HepG2 (cell line): ENCODE measurements around the gene PADI2. TPM values are rescaled to one million over a fixed set of nuclear protein-coding genes. Genes with fewer than 3 reads are reported as not detected.

Source experiments
- ATAC-seq: fragments of 200-7000 bp; cut with Tn5 transposase; 3 replicates; pipeline ENCODE4 v1.9.1; 2020; ENCODE audit warnings: mild to moderate bottlenecking, moderate library complexity
- BruUV-seq: library from RNA; stranded (reverse); fragments of 400-500 nt; replicated peaks from 2 replicates; lab custom pipeline; 2021; lab: Mats Ljungman, UMichigan
- CTCF ChIA-PET: fragments of 300-600 bp; formaldehyde crosslinking; extraction: SDS; loops from one replicate; lab custom pipeline; 2021; ENCODE audit warnings: low total read pairs, inconsistent platforms, low intra/inter-chr PET ratio; lab: Yijun Ruan, JAX
- POLR2A ChIA-PET: fragments of 350-600 bp; sonication (Branson Sonifier 250); formaldehyde crosslinking; loops from one replicate; lab custom pipeline; 2020; ENCODE audit warnings: antibody characterized with exemption, inconsistent platforms; lab: Yijun Ruan, JAX
- DNase-seq: peaks from one replicate; pipeline ENCODE4 v3.0.0-alpha.2; 2015; ENCODE audit warnings: low spot score
- FAIRE-seq: peaks from 3 replicates; lab custom pipeline; 2011; peaks lifted over from hg19 to GRCh38; lab: Jason Lieb, UNC
- H2AFZ ChIP-seq: one replicate; pipeline ENCODE4 v1.6.1; 2011; ENCODE audit warnings: low read length, inconsistent platforms
- H3K27ac ChIP-seq: fragments of 300-600 bp; 3 replicates; pipeline ENCODE4 v1.8.0; 2011; ENCODE audit warnings: mixed run types, mild to moderate bottlenecking, mixed read lengths, low read length, inconsistent platforms; ENCODE audit not compliant: insufficient read depth; ENCODE audit errors: extremely low read length
- H3K27me3 ChIP-seq, 2 experiments: fragments of 200-600 bp in 1 of 2; 2 replicates in 1 of 2; 3 replicates in 1 of 2; pipeline versions ENCODE4 v1.6.0 to v1.8.0; 2011; ENCODE audit warnings: low read length in 2 of 2, mild to moderate bottlenecking in 2 of 2, moderate library complexity in 2 of 2, inconsistent platforms in 1 of 2; ENCODE audit not compliant: insufficient read depth in 2 of 2, control insufficient read depth in 1 of 2
- H3K36me3 ChIP-seq, 2 experiments: fragments of 200-600 bp in 1 of 2; replicated peaks in 1 of 2; 2 replicates in 1 of 2; 3 replicates in 1 of 2; pipeline versions ENCODE4 v1.5.1 to v1.8.0; 2011; ENCODE audit warnings: low read length in 2 of 2, inconsistent platforms in 1 of 2; ENCODE audit not compliant: insufficient read depth in 2 of 2, control insufficient read depth in 1 of 2
- H3K4me1 ChIP-seq: 2 replicates; pipeline ENCODE4 v1.5.1; 2012; ENCODE audit warnings: low read length, inconsistent platforms; ENCODE audit not compliant: insufficient read depth
- H3K4me2 ChIP-seq: 2 replicates; pipeline ENCODE4 v1.6.0; 2011; ENCODE audit warnings: low read depth, low read length, inconsistent platforms
- H3K4me3 ChIP-seq, 3 experiments: fragments of 200-600 bp in 1 of 3; sonication (generic), shearing (Covaris generic) in 1 of 3; replicated peaks in 1 of 3; 2 replicates each; pipeline ENCODE4 v1.5.1; 2011 to 2016; ENCODE audit warnings: low read length in 3 of 3, inconsistent platforms in 2 of 3, low read depth in 2 of 3, mild to moderate bottlenecking in 2 of 3, control low read depth in 1 of 3, mixed read lengths in 1 of 3; ENCODE audit not compliant: insufficient read depth in 1 of 3
- H3K79me2 ChIP-seq: one replicate; pipeline ENCODE4 v1.6.1; 2011; ENCODE audit warnings: low read length, inconsistent platforms; ENCODE audit not compliant: insufficient read depth
- H3K9ac ChIP-seq: 2 replicates; pipeline ENCODE4 v1.6.0; 2011; ENCODE audit warnings: mild to moderate bottlenecking, low read depth, low read length, inconsistent platforms; ENCODE audit not compliant: insufficient read depth
- H3K9me3 ChIP-seq: 2 replicates; pipeline ENCODE4 v1.5.1; 2012; ENCODE audit warnings: mild to moderate bottlenecking, low read length
- H4K20me1 ChIP-seq: 2 replicates; pipeline ENCODE4 v1.6.0; 2011; ENCODE audit warnings: inconsistent platforms, mild to moderate bottlenecking, low read length, moderate library complexity; ENCODE audit not compliant: insufficient read depth
- GABPB1 ChIP-seq: IDR thresholded peaks from 2 replicates; pipeline ENCODE4 v1.6.1; 2016; ENCODE audit warnings: mild to moderate bottlenecking, missing genetic modification reagents, moderate library complexity, missing compliant biosample characterization
- IRF2 ChIP-seq: IDR thresholded peaks from 2 replicates; pipeline ENCODE4 v1.6.1; 2018; ENCODE audit warnings: missing genetic modification reagents, missing compliant biosample characterization
- SAP130 ChIP-seq: IDR thresholded peaks from 2 replicates; pipeline ENCODE4 v1.6.1; 2016; ENCODE audit warnings: low read depth
- ZNF550 ChIP-seq: sonication (generic); formaldehyde crosslinking; IDR thresholded peaks from 2 replicates; pipeline ENCODE4 v1.4.0; 2020; ENCODE audit warnings: mild to moderate bottlenecking, missing genetic modification reagents, borderline replicate concordance
- ZNF562 ChIP-seq: sonication (generic); formaldehyde crosslinking; IDR thresholded peaks from 2 replicates; pipeline ENCODE4 v1.8.0; 2022; ENCODE audit warnings: missing genetic modification reagents, borderline replicate concordance
- in situ Hi-C: cut with HindIII; loops from 2 replicates; pipeline ENCODE4 v1.10.0; 2017; ENCODE audit warnings: low pct_unique_long_range_greater_than_20kb; ENCODE audit not compliant: extremely low pct_ligation_motif_present
- intact Hi-C: fragments of 100-400 bp; cut with micrococcal nuclease; formaldehyde crosslinking; loops from one replicate; pipeline ENCODE4 v1.10.0; 2022; ENCODE audit not compliant: unreplicated experiment
- polyA plus RNA-seq, 8 experiments: library from polyadenylated mRNA; depleted of rRNA in 3 of 8; stranded (reverse) in 7 of 8; unstranded in 1 of 8; fragments of >200 nt; fragmentation: Illumina TruSeq in 4 of 8; extraction: Trizol in 4 of 8; gene quantifications; 2 replicates each; pipeline versions ENCODE4 v1.2.1 to v1.2.3, GENCODE V29; 2011 to 2016; ENCODE audit warnings: low read depth in 4 of 8, missing spikeins in 1 of 8, mixed read lengths in 1 of 8; ENCODE audit not compliant: insufficient read depth in 1 of 8
- total RNA-seq, 5 experiments: library from RNA; depleted of rRNA; stranded (reverse); fragments of >200 nt; fragmentation: Illumina TruSeq; extraction: Trizol; gene quantifications; 2 replicates each; pipeline ENCODE4 v1.2.3, GENCODE V29; 2016; ENCODE audit warnings: low read depth in 1 of 5
- TF ChIP-seq, protein P1 (sequence below): sonication (generic); formaldehyde crosslinking; IDR thresholded peaks from 2 replicates; pipeline ENCODE4 v1.5.1; 2020; ENCODE audit warnings: mild to moderate bottlenecking, missing genetic modification reagents
- TF ChIP-seq, protein P2 (sequence below): sonication (generic); formaldehyde crosslinking; conservative IDR thresholded peaks from 2 replicates; pipeline ENCODE4 v1.4.0; 2020; ENCODE audit warnings: missing genetic modification reagents
- TF ChIP-seq, protein P3 (sequence below): sonication (generic); formaldehyde crosslinking; IDR thresholded peaks from 2 replicates; pipeline ENCODE4 v1.4.0; 2020; ENCODE audit warnings: missing genetic modification reagents

PADI2 gene
- total and polyA plus RNA-seq, 2 of the 13 experiments (the other 11 are each of a cell fraction or from before 2014, with no cell fraction given): not detected

DNA sequence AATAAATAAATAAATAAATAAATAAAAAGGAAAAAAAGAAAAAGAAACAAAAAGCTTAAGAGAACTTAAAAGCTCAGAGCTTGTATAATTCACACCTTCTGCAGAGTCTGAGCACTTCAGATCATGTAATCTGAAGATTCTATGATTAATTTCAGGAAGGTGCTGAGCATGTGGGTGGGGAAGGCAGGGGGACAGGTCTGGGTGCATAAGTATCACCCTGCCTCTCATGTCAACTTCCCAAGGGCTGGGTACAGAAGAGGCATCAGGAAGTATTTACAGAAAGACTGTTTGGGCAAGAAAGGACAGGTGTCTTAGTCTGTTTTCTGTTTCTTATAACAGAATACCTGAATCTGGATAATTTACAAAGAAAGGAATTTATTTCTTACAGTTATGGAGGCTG lies 20.4 kb upstream of the PADI2 start:
- no peak for TF ChIP-seq ZNF562 (CRISPR knock-in tag)
- no peak for TF ChIP-seq IRF2 (CRISPR knock-in tag)
- no peak for TF ChIP-seq SAP130
- no peak for TF ChIP-seq ZNF550 (CRISPR knock-in tag)
- TF ChIP-seq, protein P1, sequence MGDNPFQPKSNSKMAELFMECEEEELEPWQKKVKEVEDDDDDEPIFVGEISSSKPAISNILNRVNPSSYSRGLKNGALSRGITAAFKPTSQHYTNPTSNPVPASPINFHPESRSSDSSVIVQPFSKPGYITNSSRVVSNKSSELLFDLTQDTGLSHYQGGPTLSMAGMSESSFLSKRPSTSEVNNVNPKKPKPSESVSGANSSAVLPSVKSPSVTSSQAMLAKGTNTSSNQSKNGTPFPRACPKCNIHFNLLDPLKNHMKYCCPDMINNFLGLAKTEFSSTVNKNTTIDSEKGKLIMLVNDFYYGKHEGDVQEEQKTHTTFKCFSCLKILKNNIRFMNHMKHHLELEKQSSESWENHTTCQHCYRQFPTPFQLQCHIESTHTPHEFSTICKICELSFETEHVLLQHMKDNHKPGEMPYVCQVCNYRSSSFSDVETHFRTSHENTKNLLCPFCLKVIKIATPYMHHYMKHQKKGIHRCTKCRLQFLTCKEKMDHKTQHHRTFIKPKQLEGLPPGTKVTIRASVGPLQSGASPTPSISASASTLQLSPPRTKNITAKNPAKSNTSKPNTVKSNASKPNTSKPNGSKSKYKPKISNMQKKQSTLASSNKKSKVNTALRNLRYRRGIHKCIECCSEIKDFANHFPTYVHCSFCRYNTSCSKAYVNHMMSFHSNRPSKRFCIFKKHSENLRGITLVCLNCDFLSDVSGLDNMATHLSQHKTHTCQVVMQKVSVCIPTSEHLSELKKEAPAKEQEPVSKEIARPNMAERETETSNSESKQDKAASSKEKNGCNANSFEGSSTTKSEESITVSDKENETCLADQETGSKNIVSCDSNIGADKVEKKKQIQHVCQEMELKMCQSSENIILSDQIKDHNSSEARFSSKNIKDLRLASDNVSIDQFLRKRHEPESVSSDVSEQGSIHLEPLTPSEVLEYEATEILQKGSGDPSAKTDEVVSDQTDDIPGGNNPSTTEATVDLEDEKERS (CRISPR knock-in tag): no peak
- TF ChIP-seq, protein P2, sequence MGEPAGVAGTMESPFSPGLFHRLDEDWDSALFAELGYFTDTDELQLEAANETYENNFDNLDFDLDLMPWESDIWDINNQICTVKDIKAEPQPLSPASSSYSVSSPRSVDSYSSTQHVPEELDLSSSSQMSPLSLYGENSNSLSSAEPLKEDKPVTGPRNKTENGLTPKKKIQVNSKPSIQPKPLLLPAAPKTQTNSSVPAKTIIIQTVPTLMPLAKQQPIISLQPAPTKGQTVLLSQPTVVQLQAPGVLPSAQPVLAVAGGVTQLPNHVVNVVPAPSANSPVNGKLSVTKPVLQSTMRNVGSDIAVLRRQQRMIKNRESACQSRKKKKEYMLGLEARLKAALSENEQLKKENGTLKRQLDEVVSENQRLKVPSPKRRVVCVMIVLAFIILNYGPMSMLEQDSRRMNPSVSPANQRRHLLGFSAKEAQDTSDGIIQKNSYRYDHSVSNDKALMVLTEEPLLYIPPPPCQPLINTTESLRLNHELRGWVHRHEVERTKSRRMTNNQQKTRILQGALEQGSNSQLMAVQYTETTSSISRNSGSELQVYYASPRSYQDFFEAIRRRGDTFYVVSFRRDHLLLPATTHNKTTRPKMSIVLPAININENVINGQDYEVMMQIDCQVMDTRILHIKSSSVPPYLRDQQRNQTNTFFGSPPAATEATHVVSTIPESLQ: no peak
- TF ChIP-seq, protein P3, sequence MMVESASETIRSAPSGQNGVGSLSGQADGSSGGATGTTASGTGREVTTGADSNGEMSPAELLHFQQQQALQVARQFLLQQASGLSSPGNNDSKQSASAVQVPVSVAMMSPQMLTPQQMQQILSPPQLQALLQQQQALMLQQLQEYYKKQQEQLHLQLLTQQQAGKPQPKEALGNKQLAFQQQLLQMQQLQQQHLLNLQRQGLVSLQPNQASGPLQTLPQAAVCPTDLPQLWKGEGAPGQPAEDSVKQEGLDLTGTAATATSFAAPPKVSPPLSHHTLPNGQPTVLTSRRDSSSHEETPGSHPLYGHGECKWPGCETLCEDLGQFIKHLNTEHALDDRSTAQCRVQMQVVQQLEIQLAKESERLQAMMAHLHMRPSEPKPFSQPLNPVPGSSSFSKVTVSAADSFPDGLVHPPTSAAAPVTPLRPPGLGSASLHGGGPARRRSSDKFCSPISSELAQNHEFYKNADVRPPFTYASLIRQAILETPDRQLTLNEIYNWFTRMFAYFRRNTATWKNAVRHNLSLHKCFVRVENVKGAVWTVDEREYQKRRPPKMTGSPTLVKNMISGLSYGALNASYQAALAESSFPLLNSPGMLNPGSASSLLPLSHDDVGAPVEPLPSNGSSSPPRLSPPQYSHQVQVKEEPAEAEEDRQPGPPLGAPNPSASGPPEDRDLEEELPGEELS: no peak
- TF ChIP-seq GABPB1 (CRISPR knock-in tag): no peak
- BruUV-seq: no TSS peak
- in situ Hi-C loops (no loop called here), intact Hi-C loops (no loop called here)
- H3K27ac ChIP-seq: no peak overlapping the region
- CTCF ChIA-PET: no interaction called here
- DNase-seq: no peak
- no peak overlapping the region for H2AFZ ChIP-seq
- H3K4me2 ChIP-seq: no peak overlapping the region
- no peak overlapping the region for H3K9ac ChIP-seq
- peaks cover 0 to 4% of the 10 kb centered on the region in 2 experiments; a peak in 1 of 5 replicates for H3K27me3 ChIP-seq
- H3K4me1 ChIP-seq: peaks cover 7% of the 10 kb centered on the region; the same call in 1 of the 2 replicates
- no peak overlapping the region for H3K4me3 ChIP-seq
- FAIRE-seq: no peak
- no peaks in the 10 kb centered on the region for H3K9me3 ChIP-seq
- POLR2A ChIA-PET: no interaction called here
- H3K36me3 ChIP-seq: no peaks in the 10 kb centered on the region
- H3K79me2 ChIP-seq: no peaks in the 10 kb centered on the region
- ATAC-seq: no peak
- H4K20me1 ChIP-seq: no peaks in the 10 kb centered on the region
